H9 (cell line): Measurements from ENCODE around the gene SYT3. TPM values are rescaled to one million over a fixed set of nuclear protein-coding genes. Genes with fewer than 3 reads are reported as not detected.

ENCODE experiments used
- DNase-seq: peaks from one replicate; pipeline ENCODE4 v3.0.0-alpha.2; 2017
- H2AFZ ChIP-seq: one replicate; pipeline ENCODE4 v1.6.1; 2013; ENCODE audit warnings: mild to moderate bottlenecking, low read length, control low read depth, moderate library complexity
- H2AK5ac ChIP-seq: 2 replicates; pipeline ENCODE4 v1.6.1; 2013; ENCODE audit warnings: low read length, control low read depth, mixed read lengths; ENCODE audit not compliant: insufficient read length
- H2BK120ac ChIP-seq: one replicate; pipeline ENCODE4 v1.6.1; 2013; ENCODE audit warnings: low read depth, mild to moderate bottlenecking, low read length, control low read depth, inconsistent platforms; ENCODE audit not compliant: poor library complexity, severe bottlenecking
- H2BK12ac ChIP-seq: 2 replicates; pipeline ENCODE4 v1.6.1; 2013; ENCODE audit warnings: low read length, control low read depth, mixed read lengths, low read depth; ENCODE audit not compliant: insufficient read length
- H2BK15ac ChIP-seq: 2 replicates; pipeline ENCODE4 v1.6.1; 2013; ENCODE audit warnings: low read depth, low read length, control low read depth
- H2BK20ac ChIP-seq: one replicate; pipeline ENCODE4 v1.6.1; 2013; ENCODE audit warnings: low read depth, mild to moderate bottlenecking, low read length, control low read depth, inconsistent platforms; ENCODE audit not compliant: poor library complexity, severe bottlenecking
- H2BK5ac ChIP-seq: 2 replicates; pipeline ENCODE4 v1.6.1; 2013; ENCODE audit warnings: low read length, control low read depth, mixed read lengths; ENCODE audit not compliant: insufficient read length
- H3K14ac ChIP-seq: 2 replicates; pipeline ENCODE4 v1.6.1; 2013; ENCODE audit warnings: low read length, control low read depth; ENCODE audit not compliant: insufficient read depth
- H3K18ac ChIP-seq: 2 replicates; pipeline ENCODE4 v1.6.1; 2013; ENCODE audit warnings: low read depth, mild to moderate bottlenecking, mixed read lengths, low read length, control low read depth; ENCODE audit not compliant: insufficient read length
- H3K23ac ChIP-seq: 2 replicates; pipeline ENCODE4 v1.6.1; 2013; ENCODE audit warnings: low read length, control low read depth, mixed read lengths, low read depth; ENCODE audit not compliant: insufficient read length
- H3K23me2 ChIP-seq: 2 replicates; pipeline ENCODE4 v1.6.1; 2013; ENCODE audit warnings: low read depth, mild to moderate bottlenecking, mixed read lengths, low read length, control low read depth; ENCODE audit not compliant: insufficient read length, poor library complexity, severe bottlenecking
- H3K27ac ChIP-seq: 2 replicates; pipeline ENCODE4 v1.5.1; 2013; ENCODE audit warnings: low read length, control low read depth, mixed read lengths, low read depth; ENCODE audit not compliant: insufficient read length
- H3K27me3 ChIP-seq: 2 replicates; pipeline ENCODE4 v1.6.1; 2013; ENCODE audit warnings: low read length, control low read depth, inconsistent platforms; ENCODE audit not compliant: insufficient read depth
- H3K4ac ChIP-seq: 2 replicates; pipeline ENCODE4 v1.6.1; 2013; ENCODE audit warnings: low read depth, mild to moderate bottlenecking, control low read depth, inconsistent platforms, low read length, moderate library complexity
- H3K4me1 ChIP-seq: 2 replicates; pipeline ENCODE4 v1.6.1; 2013; ENCODE audit warnings: low read length, control low read depth, inconsistent platforms; ENCODE audit not compliant: insufficient read depth
- H3K4me2 ChIP-seq: 2 replicates; pipeline ENCODE4 v1.6.1; 2013; ENCODE audit warnings: low read length, control low read depth, mixed read lengths; ENCODE audit not compliant: insufficient read length, insufficient read depth
- H3K56ac ChIP-seq: 2 replicates; pipeline ENCODE4 v1.6.1; 2013; ENCODE audit warnings: low read depth, mild to moderate bottlenecking, mixed read lengths, low read length, control low read depth; ENCODE audit not compliant: insufficient read length
- H3K79me1 ChIP-seq: 2 replicates; pipeline ENCODE4 v1.6.1; 2013; ENCODE audit warnings: low read depth, mild to moderate bottlenecking, moderate library complexity, low read length, control low read depth, inconsistent platforms; ENCODE audit not compliant: insufficient read depth, poor library complexity, severe bottlenecking
- H3K79me2 ChIP-seq: 2 replicates; pipeline ENCODE4 v1.6.1; 2013; ENCODE audit warnings: low read length, control low read depth, inconsistent platforms; ENCODE audit not compliant: insufficient read depth
- H3K9ac ChIP-seq: 2 replicates; pipeline ENCODE4 v1.6.1; 2013; ENCODE audit warnings: low read length, control low read depth, mixed read lengths; ENCODE audit not compliant: insufficient read length; ENCODE audit errors: extremely low read depth
- H3K9me3 ChIP-seq: one replicate; pipeline ENCODE4 v1.6.1; 2013; ENCODE audit warnings: low read depth, low read length, inconsistent platforms; ENCODE audit not compliant: control insufficient read depth
- H3T11ph ChIP-seq: one replicate; pipeline ENCODE4 v1.6.1; 2013; ENCODE audit warnings: mild to moderate bottlenecking, low read length, control low read depth, inconsistent platforms
- H4K20me1 ChIP-seq: one replicate; pipeline ENCODE4 v1.6.1; 2013; ENCODE audit not compliant: control insufficient read depth, insufficient read length, insufficient read depth
- H4K5ac ChIP-seq: 2 replicates; pipeline ENCODE4 v1.6.1; 2013; ENCODE audit warnings: low read depth, mild to moderate bottlenecking, mixed read lengths, low read length, control low read depth; ENCODE audit not compliant: insufficient read length
- H4K8ac ChIP-seq: replicated peaks from 2 replicates; pipeline ENCODE4 v1.6.1; 2013; ENCODE audit warnings: low read length, control low read depth, mixed read lengths, low read depth; ENCODE audit not compliant: insufficient read length
- H4K91ac ChIP-seq: 2 replicates; pipeline ENCODE4 v1.6.1; 2013; ENCODE audit warnings: low read depth, mild to moderate bottlenecking, moderate library complexity, mixed read lengths, low read length, control low read depth; ENCODE audit not compliant: insufficient read length
- H3K27ac Mint-ChIP-seq, 3 experiments: 2 replicates in 2 of 3; 3 replicates in 1 of 3; pipeline ENCODE4 v1.8.0; 2020 to 2021; ENCODE audit warnings: mixed read lengths in 3 of 3, mild to moderate bottlenecking in 1 of 3, moderate library complexity in 1 of 3
- H3K27me3 Mint-ChIP-seq: 2 replicates; pipeline ENCODE4 v1.8.0; 2021; ENCODE audit warnings: low read depth, mild to moderate bottlenecking, moderate library complexity, mixed read lengths
- H3K36me3 Mint-ChIP-seq, 3 experiments: 2 replicates in 2 of 3; 3 replicates in 1 of 3; pipeline ENCODE4 v1.8.0; 2020 to 2021; ENCODE audit warnings: low read depth in 3 of 3, mixed read lengths in 3 of 3; ENCODE audit not compliant: insufficient read depth in 1 of 3
- H3K4me1 Mint-ChIP-seq, 2 experiments: 2 replicates each; pipeline ENCODE4 v1.8.0; 2020; ENCODE audit warnings: mixed read lengths in 2 of 2
- H3K4me3 Mint-ChIP-seq, 2 experiments: 2 replicates in 1 of 2; 3 replicates in 1 of 2; pipeline ENCODE4 v1.8.0; 2020 to 2021; ENCODE audit warnings: mild to moderate bottlenecking in 2 of 2, mixed read lengths in 2 of 2, moderate library complexity in 1 of 2
- H3K9me3 Mint-ChIP-seq, 2 experiments: 2 replicates in 1 of 2; 3 replicates in 1 of 2; pipeline ENCODE4 v1.8.0; 2020; ENCODE audit warnings: mild to moderate bottlenecking in 2 of 2, mixed read lengths in 2 of 2, moderate library complexity in 1 of 2
- WGBS: extraction: QIAGEN DNeasy Blood & Tissue Kit; methylation state at CpG from one replicate; pipeline ENCODE4 v1.1.7; 2013; ENCODE audit warnings: missing lambda C conversion rate, low lambda C conversion rate, mixed read lengths; ENCODE audit not compliant: insufficient read length; ENCODE audit errors: extremely low coverage; 5-methylcytosine and 5-hydroxymethylcytosine counted together
- total RNA-seq: library from RNA; stranded (reverse); gene quantifications from 2 replicates; pipeline ENCODE4 v1.2.1, GENCODE V29; 2021
- TF ChIP-seq, protein P1 (sequence below): fragments of 200-600 bp; sonication (generic); conservative IDR thresholded peaks from 3 replicates; pipeline ENCODE4 v1.8.0; 2021; ENCODE audit warnings: antibody characterized with exemption, mild to moderate bottlenecking

Gene SYT3
- total RNA-seq, 1 experiment from 2014 or later, result 3.1 TPM

DNA sequence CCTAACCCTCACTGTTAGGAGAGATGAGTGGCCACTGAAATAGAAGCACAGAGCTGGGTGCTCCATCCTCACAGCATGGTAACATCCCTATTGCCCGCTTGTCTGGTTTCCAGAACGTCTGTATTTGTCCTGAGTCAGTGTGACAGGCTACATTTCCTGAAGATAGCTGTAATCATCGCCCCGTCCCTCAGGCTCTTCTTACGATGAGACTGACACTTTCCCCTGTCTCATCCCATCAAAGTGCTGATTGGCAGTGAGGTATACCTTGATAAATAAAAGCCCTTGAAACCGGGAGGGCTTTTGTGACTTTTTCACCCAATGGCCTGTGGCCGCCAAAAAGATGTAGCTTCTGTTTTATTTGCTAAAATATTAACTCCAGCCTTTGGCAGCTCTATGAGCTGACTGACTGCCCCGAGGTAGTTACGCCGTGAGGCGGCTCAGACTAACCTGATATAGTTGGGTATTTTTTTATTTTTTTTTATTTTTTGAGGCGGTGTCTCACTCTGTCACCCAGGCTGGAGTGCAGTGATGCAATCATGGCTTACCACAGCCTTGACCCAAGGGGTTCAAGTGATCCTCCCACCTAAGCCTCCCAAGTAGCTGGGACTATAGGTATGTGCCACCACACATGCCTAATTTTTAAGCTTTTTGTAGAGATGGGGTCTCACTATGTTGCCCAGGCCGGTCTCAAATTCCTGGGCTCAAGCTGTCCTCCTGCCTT is 65.8 kb downstream of the SYT3 start:
- Histone ChIP-seq H2BK20ac (no peak overlapping the region), H4K20me1 (no peaks in the 10 kb centered on the region), H2BK5ac (no peak overlapping the region), H2BK15ac (no peak overlapping the region), H3K56ac (no peak overlapping the region), H2BK12ac (no peak overlapping the region), H2BK120ac (no peak overlapping the region), H4K91ac (no peak overlapping the region), H4K8ac (no peak overlapping the region), H3K4me1 (no peaks in the 10 kb centered on the region), H2AK5ac (no peak overlapping the region), H3K9ac (no peak overlapping the region), H3T11ph (no peak overlapping the region), H3K79me2 (no peaks in the 10 kb centered on the region), H3K4me2 (no peak overlapping the region), H3K79me1 (no peaks in the 10 kb centered on the region), H3K23ac (no peak overlapping the region), H3K27me3 (no peaks in the 10 kb centered on the region), H3K9me3 (no peaks in the 10 kb centered on the region), H3K18ac (no peak overlapping the region), H2AFZ (no peak overlapping the region), H3K4ac (no peak overlapping the region), H4K5ac (no peak overlapping the region), H3K14ac (no peak overlapping the region), H3K27ac (no peak overlapping the region), H3K23me2 (no peaks in the 10 kb centered on the region)
- no CpG with 5 or more reads among the region's 13 CpGs for WGBS
- Mint-ChIP-seq H3K27me3 (peaks cover 57% of the 10 kb centered on the region), H3K4me3 (no peak overlapping the region), H3K4me1 (peaks cover 2 to 14% of the 10 kb centered on the region in 2 experiments; a peak in 2 of 4 replicates), H3K27ac (no peak overlapping the region), H3K36me3 (no peaks in the 10 kb centered on the region), H3K9me3 (no peaks in the 10 kb centered on the region)
- TF ChIP-seq, protein P1, sequence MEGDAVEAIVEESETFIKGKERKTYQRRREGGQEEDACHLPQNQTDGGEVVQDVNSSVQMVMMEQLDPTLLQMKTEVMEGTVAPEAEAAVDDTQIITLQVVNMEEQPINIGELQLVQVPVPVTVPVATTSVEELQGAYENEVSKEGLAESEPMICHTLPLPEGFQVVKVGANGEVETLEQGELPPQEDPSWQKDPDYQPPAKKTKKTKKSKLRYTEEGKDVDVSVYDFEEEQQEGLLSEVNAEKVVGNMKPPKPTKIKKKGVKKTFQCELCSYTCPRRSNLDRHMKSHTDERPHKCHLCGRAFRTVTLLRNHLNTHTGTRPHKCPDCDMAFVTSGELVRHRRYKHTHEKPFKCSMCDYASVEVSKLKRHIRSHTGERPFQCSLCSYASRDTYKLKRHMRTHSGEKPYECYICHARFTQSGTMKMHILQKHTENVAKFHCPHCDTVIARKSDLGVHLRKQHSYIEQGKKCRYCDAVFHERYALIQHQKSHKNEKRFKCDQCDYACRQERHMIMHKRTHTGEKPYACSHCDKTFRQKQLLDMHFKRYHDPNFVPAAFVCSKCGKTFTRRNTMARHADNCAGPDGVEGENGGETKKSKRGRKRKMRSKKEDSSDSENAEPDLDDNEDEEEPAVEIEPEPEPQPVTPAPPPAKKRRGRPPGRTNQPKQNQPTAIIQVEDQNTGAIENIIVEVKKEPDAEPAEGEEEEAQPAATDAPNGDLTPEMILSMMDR, result no peak
- no peak for DNase-seq

Other genes with a start within 250 kb of the SYT3 start
- gene SPIB, start 220.9 kb downstream of the SYT3 start, total RNA-seq, result 30.2 and 33.3 TPM in 2 replicates
- 3.8 and 4.9 TPM in 2 replicates for gene MYBPC2, start 207.0 kb downstream of the SYT3 start, total RNA-seq
- gene EMC10, start 163.4 kb downstream of the SYT3 start, total RNA-seq, result 109 and 110 TPM in 2 replicates
- gene GARIN5A, start 163.0 kb downstream of the SYT3 start, total RNA-seq, result 9.5 and 10.5 TPM in 2 replicates
- 5.0 and 5.4 TPM in 2 replicates for gene JOSD2, start 128.7 kb downstream of the SYT3 start, total RNA-seq
- not detected in 2 replicates for gene ASPDH, start 126.0 kb downstream of the SYT3 start, total RNA-seq
- 3.7 and 3.8 TPM in 2 replicates for gene LRRC4B, start 71.4 kb downstream of the SYT3 start, total RNA-seq
- 9.6 and 11.0 TPM in 2 replicates for gene C19orf81, start 9.6 kb upstream of the SYT3 start, total RNA-seq
- gene SHANK1, start 79.9 kb upstream of the SYT3 start, total RNA-seq, result 1.4 and 1.7 TPM in 2 replicates
- gene CLEC11A, start 83.5 kb upstream of the SYT3 start, total RNA-seq, result 3.8 and 3.9 TPM in 2 replicates
- gene GPR32, start 130.6 kb upstream of the SYT3 start, total RNA-seq, result not detected in 2 replicates
- gene ACP4, start 150.5 kb upstream of the SYT3 start, total RNA-seq, result not detected in 2 replicates
- gene KLK1, start 183.9 kb upstream of the SYT3 start, total RNA-seq, result 2.1 and 2.3 TPM in 2 replicates
- not detected in 2 replicates for gene KLK15, start 193.7 kb upstream of the SYT3 start, total RNA-seq
- gene KLK3, start 215.0 kb upstream of the SYT3 start, total RNA-seq, result not detected in 2 replicates
- gene KLK2, start 233.6 kb upstream of the SYT3 start, total RNA-seq, result not detected in 2 replicates